Breast epithelium (tissue), 4 donors: Measurements from ENCODE around the gene UGT1A8. TPM values are rescaled to one million over a fixed set of nuclear protein-coding genes. Genes with fewer than 3 reads are reported as not detected.
A peak's percentile ranks its signal among the peaks of the same experiment; 100 is the strongest.

ENCODE experiments used
- DNase-seq, 2 donors: peaks; one replicate each; pipeline ENCODE4 v3.0.0-alpha.2; 2019; ENCODE audit warnings: low spot score in 2 of 2
- H3K27ac ChIP-seq, 2 donors: fragments of 200-600 bp; sonication (generic) in 1 of 2; one replicate each; pipeline ENCODE4 v1.5.1; 2016 to 2019; ENCODE audit warnings: mild to moderate bottlenecking in 1 of 2
- H3K27me3 ChIP-seq, 2 donors: fragments of 200-600 bp; sonication (generic) in 1 of 2; one replicate each; pipeline versions ENCODE4 v1.5.1 to v1.6.0; 2017 to 2019; ENCODE audit warnings: control low read depth in 1 of 2, mild to moderate bottlenecking in 1 of 2
- H3K36me3 ChIP-seq: fragments of 200-600 bp; one replicate; pipeline ENCODE4 v1.5.1; 2019
- H3K4me1 ChIP-seq, 2 donors: fragments of 200-600 bp; sonication (generic); one replicate each; pipeline ENCODE4 v1.5.1; 2016 to 2019; ENCODE audit warnings: control low read depth in 1 of 2
- H3K4me3 ChIP-seq, 3 donors: fragments of 200-600 bp; sonication (generic); 1 replicate in 2 of 3; 2 replicates in 1 of 3; pipeline ENCODE4 v1.5.1; 2016 to 2019; ENCODE audit warnings: mild to moderate bottlenecking in 3 of 3, moderate library complexity in 2 of 3
- H3K9me3 ChIP-seq, 2 donors: fragments of 200-600 bp; sonication (generic) in 1 of 2; one replicate each; pipeline ENCODE4 v1.5.1; 2016 to 2019; ENCODE audit warnings: control low read depth in 1 of 2
- CTCF ChIP-seq, 3 donors: fragments of 450-650 bp; IDR thresholded peaks; one replicate each; pipeline ENCODE4 v1.5.1; 2016 to 2017; ENCODE audit warnings: antibody characterized with exemption in 3 of 3, mild to moderate bottlenecking in 3 of 3, moderate library complexity in 3 of 3
- POLR2A ChIP-seq: fragments of 450-650 bp; IDR thresholded peaks from one replicate; pipeline ENCODE4 v1.6.1; 2016; ENCODE audit warnings: antibody characterized with exemption, mild to moderate bottlenecking, moderate library complexity
- POLR2AphosphoS5 ChIP-seq, 3 donors: sonication (generic); formaldehyde crosslinking; IDR thresholded peaks; one replicate each; pipeline ENCODE4 v1.6.1; 2017; ENCODE audit warnings: antibody characterized with exemption in 3 of 3
- intact Hi-C: fragments of 100-400 bp; cut with DNase I; formaldehyde crosslinking; loops from one replicate; pipeline ENCODE4 v1.15.1; 2023; ENCODE audit warnings: low total_unique reads
- total RNA-seq, 3 donors: library from RNA; depleted of rRNA; stranded (reverse); fragments of >200 nt; gene quantifications; one replicate each; pipeline ENCODE4 v1.1.0, GENCODE V29; 2016

UGT1A8 gene
- total RNA-seq, 3 donors from 2014 or later = not detected

GRCh38 chr2:233689031-233689430 is 71.6 kb downstream of the UGT1A8 start:
- Histone ChIP-seq H3K9me3 (no peaks in the 10 kb centered on the region), H3K36me3 (no peaks in the 10 kb centered on the region), H3K4me3 (no peak overlapping the region), H3K27ac (no peak overlapping the region), H3K27me3 (no peaks in the 10 kb centered on the region), H3K4me1 (no peaks in the 10 kb centered on the region)
- no peak for TF ChIP-seq POLR2AphosphoS5 (IDR thresholded peaks at IDR 0.05)
- intact Hi-C loops = no loop called here
- DNase-seq = no peak

GRCh38 chr2:233689501-233689900 is 72.1 kb downstream of the UGT1A8 start:
- Histone ChIP-seq H3K36me3 (no peaks in the 10 kb centered on the region), H3K27ac (no peak overlapping the region), H3K27me3 (no peaks in the 10 kb centered on the region), H3K4me3 (no peak overlapping the region), H3K9me3 (no peaks in the 10 kb centered on the region), H3K4me1 (no peaks in the 10 kb centered on the region)
- intact Hi-C loops = no loop called here
- TF ChIP-seq CTCF (IDR thresholded peaks at IDR 0.05) (no peak), POLR2AphosphoS5 (IDR thresholded peaks at IDR 0.05) (no peak), POLR2A (no peak)
- no peak for DNase-seq

- H3K4me3 ChIP-seq = no peak overlapping the region
- TF ChIP-seq CTCF (IDR thresholded peaks at IDR 0.05) (no peak), POLR2A (no peak), POLR2AphosphoS5 (IDR thresholded peaks at IDR 0.05) (no peak)
- H3K36me3 ChIP-seq = no peaks in the 10 kb centered on the region
- intact Hi-C loops = no loop called here
- H3K4me1 ChIP-seq = no peaks in the 10 kb centered on the region
- H3K9me3 ChIP-seq = no peaks in the 10 kb centered on the region
- no peaks in the 10 kb centered on the region for H3K27me3 ChIP-seq
- DNase-seq = no peak
- no peak overlapping the region for H3K27ac ChIP-seq
Measured at GRCh38 chr2:233690444-233690843, 73.0 kb downstream of the UGT1A8 start.

GRCh38 chr2:233691443-233692433 is 74.3 kb downstream of the UGT1A8 start:
- no peak for TF ChIP-seq POLR2A
- no peak for TF ChIP-seq POLR2AphosphoS5 (IDR thresholded peaks at IDR 0.05)
- no peak for TF ChIP-seq CTCF (IDR thresholded peaks at IDR 0.05)
- Histone ChIP-seq H3K4me3 (no peak overlapping the region), H3K27me3 (no peaks in the 10 kb centered on the region), H3K4me1 (no peaks in the 10 kb centered on the region), H3K9me3 (no peaks in the 10 kb centered on the region), H3K36me3 (no peaks in the 10 kb centered on the region), H3K27ac (no peak overlapping the region)
- intact Hi-C loops = no loop called here
- peak in 1 of 2 donors; percentile 25 for DNase-seq

- no peak for DNase-seq
- Histone ChIP-seq H3K27me3 (no peaks in the 10 kb centered on the region), H3K36me3 (no peaks in the 10 kb centered on the region), H3K9me3 (no peaks in the 10 kb centered on the region), H3K4me3 (no peak within 1 kb of the TSS), H3K27ac (no peak within 1 kb of the TSS), H3K4me1 (no peaks in the 10 kb centered on the region)
- TF ChIP-seq POLR2A = no peak
- no peak for TF ChIP-seq CTCF (IDR thresholded peaks at IDR 0.05)
- TF ChIP-seq POLR2AphosphoS5 (IDR thresholded peaks at IDR 0.05) = no peak
- intact Hi-C loops = no loop called here
Measured at GRCh38 chr2:233692648-233693047, 75.2 kb downstream of the UGT1A8 start, which contains the start of gene UGT1A6. TSS of gene UGT1A6 (plus strand) at chr2:233692890. CDS start at chr2:233693005, 115 bp downstream.
